Measurements from ENCODE around the gene TRIM4.
"Not testable (repeated sequence)": the region's sequence is repeated elsewhere in the genome, so short reads cannot be mapped to it uniquely, and the experiment has no call there.

Gene TRIM4

DNA sequence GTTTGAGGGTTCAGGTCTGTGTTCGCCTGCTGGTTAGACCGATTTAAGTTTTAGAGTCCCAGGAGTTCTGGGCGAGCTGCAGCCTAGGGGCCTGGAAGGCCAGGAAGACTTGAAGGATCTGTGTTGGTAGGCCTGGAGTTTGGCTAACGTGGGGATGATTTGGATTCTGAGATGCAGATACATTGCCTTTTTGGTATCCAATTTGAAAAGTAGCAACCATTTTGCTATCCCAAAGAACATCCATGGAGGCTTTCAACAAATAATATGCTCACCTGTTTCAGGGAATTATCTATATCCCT lies 433 bp upstream of the TRIM4 start:
- DNase-seq: no peak

DNA sequence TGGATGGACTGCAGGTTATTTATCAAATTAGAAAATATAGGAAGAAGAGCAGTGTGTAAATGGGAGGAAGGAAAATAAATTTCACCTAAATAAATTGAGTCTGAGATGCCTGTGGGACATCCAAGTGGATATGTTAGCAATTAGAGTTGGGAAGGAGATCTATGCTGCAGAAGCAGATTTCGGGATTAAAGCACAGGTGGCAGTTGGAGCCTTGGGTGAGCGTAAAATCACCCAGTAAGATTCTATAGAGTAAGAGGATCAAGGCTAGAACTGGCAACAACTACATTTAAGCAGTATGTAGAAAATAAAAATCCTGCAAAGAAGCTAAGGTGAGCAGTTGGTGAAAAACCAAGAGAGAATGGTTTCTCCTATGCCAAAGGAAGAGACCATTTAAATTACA lies 8.4 kb downstream of the TRIM4 start:
- no peak for DNase-seq

DNA sequence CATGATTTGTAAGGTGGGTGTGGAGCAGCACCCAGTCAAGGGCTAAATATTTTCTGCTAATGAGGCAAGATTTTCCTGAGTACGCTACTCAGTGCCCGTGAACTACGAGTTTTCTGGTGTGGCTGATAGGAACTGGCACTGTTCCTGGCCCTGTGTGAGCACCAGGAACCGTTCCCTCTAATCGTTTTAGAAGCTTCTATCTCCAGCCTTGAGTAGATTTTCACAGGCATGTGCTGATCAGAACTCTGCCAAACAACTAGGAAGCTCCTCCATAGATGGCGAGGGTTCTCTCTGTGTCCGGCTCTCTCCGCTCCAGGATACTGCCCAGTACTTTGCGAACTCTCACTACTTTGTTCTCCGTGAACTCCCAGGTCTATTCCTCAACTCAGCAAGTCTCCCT lies 17.7 kb downstream of the TRIM4 start:
- no peak for DNase-seq

DNA sequence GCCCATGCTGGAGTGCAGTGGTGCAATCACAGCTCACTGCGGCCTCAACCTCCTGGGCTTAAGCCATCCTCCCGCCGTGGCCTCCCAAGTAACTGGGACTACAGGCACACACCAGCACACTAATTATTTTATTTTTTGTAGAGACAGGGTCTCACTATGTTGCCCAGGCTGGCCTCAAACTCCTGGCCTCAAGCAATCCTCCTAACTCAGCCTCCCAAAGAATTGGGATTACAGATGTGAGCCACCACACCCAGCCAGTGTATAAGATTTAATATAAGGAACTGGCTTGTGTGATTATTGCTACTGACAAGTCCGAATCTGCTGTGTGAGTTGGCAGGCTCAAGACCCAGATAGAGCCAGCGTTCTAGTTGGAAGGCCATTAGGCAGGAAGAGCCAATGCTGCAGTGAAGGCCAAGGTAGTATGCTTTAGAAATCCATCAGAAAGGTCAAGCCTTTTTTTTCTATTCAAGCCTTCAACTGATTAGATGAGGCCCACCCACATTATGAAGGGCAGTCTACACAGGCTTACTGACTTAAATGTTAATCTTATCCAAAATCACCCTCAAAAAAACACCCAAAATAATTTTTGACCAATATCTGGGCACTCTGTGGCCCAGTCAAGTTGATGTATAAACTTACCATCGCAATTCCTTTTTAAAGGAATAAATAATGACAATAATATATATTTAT lies 19.4 kb downstream of the TRIM4 start:
- DNase-seq: no peak

GRCh38 chr7:99898836-99899235 lies 20.5 kb downstream of the TRIM4 start:
- no peak for DNase-seq

DNA sequence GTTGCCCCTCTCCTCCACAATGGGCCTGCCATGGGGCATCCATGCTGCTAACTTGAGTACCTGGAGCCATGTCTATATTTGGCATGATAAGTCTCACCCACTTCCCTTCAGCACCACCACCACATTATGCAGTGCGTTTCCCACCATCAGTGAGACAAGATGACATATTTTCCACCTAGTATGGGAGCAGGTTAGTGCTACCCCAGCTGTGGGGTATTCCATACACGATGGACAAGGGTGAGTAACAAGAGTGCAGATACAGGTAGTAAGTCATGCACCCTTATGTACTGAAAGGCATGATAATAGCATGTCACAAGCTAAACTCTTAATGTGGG lies 21.3 kb downstream of the TRIM4 start:
- DNase-seq: no peak

GRCh38 chr7:99897322-99898022 lies 21.9 kb downstream of the TRIM4 start:
- no peak for DNase-seq

- DNase-seq: no peak
Measured at GRCh38 chr7:99894738-99895137, 24.6 kb downstream of the TRIM4 start.

- DNase-seq: no peak
Measured at GRCh38 chr7:99893280-99893679, 26.1 kb downstream of the TRIM4 start.

DNA sequence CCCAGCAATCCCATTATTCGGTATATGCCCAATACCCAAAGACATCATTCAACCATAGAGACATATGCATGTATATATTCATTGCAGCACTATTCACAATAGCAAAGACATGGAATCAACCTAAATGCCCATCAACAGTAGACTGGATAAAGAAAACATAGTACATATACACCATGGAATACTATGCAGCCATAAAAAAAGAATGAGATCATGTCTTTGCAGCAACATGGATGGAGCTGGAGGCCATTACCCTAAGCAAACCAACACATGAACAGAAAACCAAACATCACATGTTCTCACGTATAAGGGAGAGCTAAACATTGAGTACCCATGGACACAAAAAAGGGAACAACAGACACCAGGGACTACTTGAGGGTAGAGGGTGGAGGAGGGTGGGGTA lies 29.0 kb downstream of the TRIM4 start:
- not testable (repeated sequence) for DNase-seq

GRCh38 chr7:99888366-99888765 lies 31.0 kb downstream of the TRIM4 start:
- DNase-seq: not testable (repeated sequence)

GRCh38 chr7:99881370-99881769 lies 38.0 kb downstream of the TRIM4 start:
- no peak for DNase-seq

GRCh38 chr7:99876933-99877332 lies 42.4 kb downstream of the TRIM4 start, which contains the start of gene OR2AE1:
Gene OR2AE1, minus strand, starts transcription at chr7:99877033. Its CDS starts 0 bp downstream, at chr7:99877033.
- no peak for DNase-seq

GRCh38 chr7:99876491-99876890 lies 42.8 kb downstream of the TRIM4 start:
- DNase-seq: no peak

- DNase-seq: no peak
Measured at GRCh38 chr7:99868246-99868645, 51.1 kb downstream of the TRIM4 start.

DNA sequence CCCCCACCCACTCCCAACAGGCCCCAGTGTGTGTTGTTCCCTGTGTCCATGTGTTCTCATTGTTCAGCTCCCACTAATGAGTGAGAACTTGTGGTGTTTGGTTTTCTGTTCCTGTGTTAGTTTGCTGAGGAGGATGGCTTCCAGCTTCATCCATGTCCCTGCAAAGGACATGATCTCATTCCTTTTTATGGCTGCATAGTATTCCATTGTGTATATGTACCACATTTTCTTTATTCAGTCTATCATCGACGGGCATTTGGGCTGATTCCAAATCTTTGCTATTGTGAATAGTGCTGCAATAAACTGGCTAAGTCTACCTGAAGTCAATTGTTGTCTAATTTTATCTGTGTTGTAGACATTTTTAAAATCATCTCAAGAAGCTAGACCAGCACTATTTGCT lies 51.9 kb downstream of the TRIM4 start:
- not testable (repeated sequence) for DNase-seq

GRCh38 chr7:99863847-99864440 lies 55.4 kb downstream of the TRIM4 start:
- no peak for DNase-seq

- DNase-seq: no peak
Measured at GRCh38 chr7:99860281-99861127, 58.8 kb downstream of the TRIM4 start.

GRCh38 chr7:99855236-99855635 lies 64.1 kb downstream of the TRIM4 start:
- DNase-seq: no peak

- no peak for DNase-seq
Measured at GRCh38 chr7:99848420-99849216, 70.7 kb downstream of the TRIM4 start.

- no peak for DNase-seq
Measured at GRCh38 chr7:99844328-99844727, 75.0 kb downstream of the TRIM4 start.

DNA sequence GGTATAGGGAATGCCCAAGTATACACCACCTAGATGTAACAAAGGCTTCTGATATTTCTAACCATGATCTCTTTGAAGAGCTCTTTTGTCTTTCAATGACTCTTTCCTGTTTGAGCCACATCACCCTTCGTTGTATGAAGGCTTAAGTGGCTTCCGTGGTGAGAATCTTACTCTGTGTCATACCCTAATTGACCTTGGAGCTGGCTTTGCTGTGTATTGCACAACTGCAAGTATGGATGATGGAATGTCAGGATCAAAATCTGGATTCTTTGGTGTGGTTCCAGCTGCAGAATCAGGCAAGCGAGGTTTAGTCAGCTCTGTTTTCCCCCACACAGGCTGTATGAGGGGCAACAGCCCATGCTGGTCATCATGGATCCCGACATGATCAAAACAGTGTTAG lies 75.5 kb downstream of the TRIM4 start:
- DNase-seq: no peak

- no peak for DNase-seq
Measured at GRCh38 chr7:99842926-99843325, 76.4 kb downstream of the TRIM4 start.
